ENCODE measurements around the gene CLDN9.
A peak's percentile ranks its signal among the peaks of the same experiment; 100 is the strongest.

Gene CLDN9

DNA sequence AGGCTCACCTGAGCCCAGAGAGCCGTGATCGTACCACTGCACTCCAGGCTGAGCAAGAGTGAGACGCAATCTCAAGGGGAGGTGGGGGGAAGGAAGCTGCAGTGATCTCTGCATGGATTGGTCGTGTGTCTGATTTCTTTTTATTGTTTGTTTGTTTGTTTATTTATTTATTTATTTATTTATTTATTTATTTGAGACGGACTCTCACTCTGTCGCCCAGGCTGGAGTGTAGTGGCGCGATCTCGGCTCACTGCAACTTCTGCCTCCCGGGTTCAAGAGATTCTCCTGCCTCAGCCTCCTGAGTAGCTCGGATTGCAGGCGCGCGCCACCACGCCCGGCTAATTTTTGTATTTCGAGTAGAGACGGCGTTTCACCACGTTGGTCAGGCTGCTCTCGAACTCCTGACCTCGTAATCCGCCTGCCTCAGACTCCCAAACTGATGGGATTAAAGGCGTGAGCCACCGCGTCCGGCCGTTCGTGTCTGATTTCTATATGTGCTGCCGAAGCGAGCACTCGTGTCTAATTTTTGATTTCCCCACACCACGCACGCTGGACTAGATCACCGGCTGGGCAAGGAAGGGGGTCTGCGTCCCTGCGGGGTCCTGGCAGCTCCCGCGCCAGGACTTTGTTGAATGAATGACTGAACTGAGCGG, 7.0 kb downstream of the CLDN9 start:
- DNase-seq (ENCODE audit: low spot score), result no peak

DNA sequence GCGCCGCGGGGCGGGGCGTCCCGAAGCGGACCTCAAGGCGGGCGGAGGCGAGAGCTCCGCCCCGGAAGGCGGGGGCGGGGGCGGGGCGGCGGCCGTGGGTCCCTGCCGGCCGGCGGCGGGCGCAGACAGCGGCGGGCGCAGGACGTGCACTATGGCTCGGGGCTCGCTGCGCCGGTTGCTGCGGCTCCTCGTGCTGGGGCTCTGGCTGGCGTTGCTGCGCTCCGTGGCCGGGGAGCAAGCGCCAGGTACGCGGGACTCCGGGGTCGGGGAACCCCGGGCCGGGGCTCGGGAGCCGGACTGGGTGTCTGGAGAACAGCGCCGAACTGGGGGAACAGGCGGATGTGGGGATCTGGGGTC, 7.5 kb downstream of the CLDN9 start, which contains the start of gene TNFRSF12A:
TSS of gene TNFRSF12A (plus strand) at position 122 of the 357 bp plus-strand sequence. CDS start at position 152, 30 bp downstream.
- DNase-seq (ENCODE audit: low spot score), result peak; percentile 89

GRCh38 chr16:3020604-3021448, 8.1 kb downstream of the CLDN9 start:
- peak; percentile 89 for DNase-seq (ENCODE audit: low spot score)

GRCh38 chr16:3021449-3022207, 8.9 kb downstream of the CLDN9 start:
- DNase-seq (ENCODE audit: low spot score), result peak; percentile 82

DNA sequence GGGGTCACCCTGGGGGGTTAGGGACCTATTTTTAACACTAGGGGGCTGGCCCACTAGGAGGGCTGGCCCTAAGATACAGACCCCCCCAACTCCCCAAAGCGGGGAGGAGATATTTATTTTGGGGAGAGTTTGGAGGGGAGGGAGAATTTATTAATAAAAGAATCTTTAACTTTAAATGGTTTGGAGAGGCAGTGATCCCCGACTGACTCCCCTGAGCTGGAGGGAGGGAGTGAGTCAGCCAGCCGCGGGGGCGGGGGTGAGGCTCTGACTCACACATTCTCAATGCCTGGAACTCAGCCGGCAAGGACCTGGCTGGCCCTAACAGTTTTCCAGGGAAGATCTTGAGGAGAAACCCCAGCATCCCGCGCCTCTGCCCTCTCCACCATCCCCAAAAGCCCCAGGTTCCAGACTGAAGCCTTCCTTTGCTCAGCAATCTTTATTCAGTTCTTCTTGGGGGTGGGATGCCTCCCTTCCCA, 9.5 kb downstream of the CLDN9 start:
- DNase-seq (ENCODE audit: low spot score), result peak; percentile 94

DNA sequence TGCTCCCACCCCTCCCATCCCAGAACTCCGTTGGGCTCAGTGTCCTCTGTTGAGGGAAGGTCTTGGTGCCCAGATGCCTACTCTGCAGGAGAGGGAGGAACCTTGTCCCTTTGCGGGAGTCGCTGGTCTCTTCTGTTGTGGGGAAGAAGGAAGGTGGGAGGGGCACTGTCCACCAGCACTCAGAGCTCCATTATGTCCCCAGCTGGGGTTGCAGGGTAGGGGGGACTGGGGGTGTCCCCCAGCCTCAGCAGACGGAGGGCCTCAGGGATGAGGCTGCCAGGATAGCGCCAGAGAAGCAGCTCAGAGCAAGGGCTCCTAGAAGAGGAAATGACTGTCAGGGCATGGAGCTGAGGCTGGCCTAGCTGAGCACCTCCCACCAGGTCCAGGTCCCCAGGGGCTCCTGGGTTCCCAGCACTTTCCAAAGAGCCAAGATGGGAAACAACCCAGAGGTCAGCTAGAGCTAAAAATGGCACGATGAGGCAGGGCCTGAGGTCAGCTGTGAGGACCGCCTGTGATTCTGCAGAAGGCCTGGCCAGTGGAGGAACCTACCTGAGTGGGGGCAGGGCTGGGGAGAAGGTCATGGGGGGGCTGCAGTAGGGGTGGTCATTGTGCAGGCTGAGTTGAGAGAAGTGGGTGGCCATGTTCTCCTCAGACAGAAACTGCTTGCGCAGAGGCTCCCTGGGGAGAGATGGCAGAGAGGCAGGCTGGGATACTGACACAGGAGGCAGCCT, 10.1 kb downstream of the CLDN9 start:
- no peak for DNase-seq (ENCODE audit: low spot score)

- peak; percentile 57 for DNase-seq (ENCODE audit: low spot score)
Observed at GRCh38 chr16:3023415-3023668, 10.6 kb downstream of the CLDN9 start.

DNA sequence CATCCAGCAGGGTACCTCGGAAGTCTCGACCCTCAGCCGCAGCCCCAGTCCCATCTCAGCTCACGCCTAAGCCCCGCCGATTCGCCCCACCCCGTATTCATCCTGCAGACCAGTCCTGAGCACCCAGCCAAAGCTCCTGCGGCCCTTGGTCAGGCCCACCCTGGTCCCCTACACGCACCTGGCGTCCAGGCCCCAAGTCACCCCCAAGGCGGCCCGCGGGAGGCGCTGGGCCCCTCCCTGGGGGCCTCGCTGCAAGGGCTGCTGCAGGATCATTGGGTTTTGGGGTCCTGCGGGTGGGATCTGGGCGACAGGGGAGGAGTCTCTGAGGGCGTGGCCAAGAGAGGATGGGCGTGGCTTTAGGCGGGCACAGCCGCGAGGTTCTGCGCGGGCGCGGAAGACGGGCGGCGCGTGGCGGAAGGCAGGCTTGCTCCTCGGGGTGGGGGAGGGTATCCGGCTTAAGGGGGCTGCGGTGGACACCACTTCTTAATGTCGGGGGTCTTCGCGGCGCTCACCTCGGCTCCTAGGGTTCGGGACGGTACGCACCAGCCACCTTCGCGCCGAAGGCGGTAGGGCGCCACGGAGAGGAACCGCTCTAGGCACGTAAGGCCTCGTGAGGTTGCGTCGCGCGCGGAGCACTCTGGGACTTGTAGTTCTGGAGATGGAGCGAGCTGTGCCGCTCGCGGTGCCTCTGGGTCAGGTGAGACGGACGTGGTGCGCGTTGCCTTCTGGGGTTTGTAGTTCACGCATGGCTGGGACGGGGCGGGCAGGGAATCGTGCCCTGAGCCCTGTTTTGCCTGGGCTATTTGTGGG, 11.2 kb downstream of the CLDN9 start, which contains the start of the genes HCFC1R1 and THOC6:
TSS of gene HCFC1R1 (minus strand) at position 274 of the 810 bp plus-strand sequence. CDS start at position 273, 1 bp downstream.
TSS of gene THOC6 (plus strand) at position 367 of the 810 bp plus-strand sequence. CDS start at position 659, 292 bp downstream.
- peak; percentile 98 for DNase-seq (ENCODE audit: low spot score)

DNA sequence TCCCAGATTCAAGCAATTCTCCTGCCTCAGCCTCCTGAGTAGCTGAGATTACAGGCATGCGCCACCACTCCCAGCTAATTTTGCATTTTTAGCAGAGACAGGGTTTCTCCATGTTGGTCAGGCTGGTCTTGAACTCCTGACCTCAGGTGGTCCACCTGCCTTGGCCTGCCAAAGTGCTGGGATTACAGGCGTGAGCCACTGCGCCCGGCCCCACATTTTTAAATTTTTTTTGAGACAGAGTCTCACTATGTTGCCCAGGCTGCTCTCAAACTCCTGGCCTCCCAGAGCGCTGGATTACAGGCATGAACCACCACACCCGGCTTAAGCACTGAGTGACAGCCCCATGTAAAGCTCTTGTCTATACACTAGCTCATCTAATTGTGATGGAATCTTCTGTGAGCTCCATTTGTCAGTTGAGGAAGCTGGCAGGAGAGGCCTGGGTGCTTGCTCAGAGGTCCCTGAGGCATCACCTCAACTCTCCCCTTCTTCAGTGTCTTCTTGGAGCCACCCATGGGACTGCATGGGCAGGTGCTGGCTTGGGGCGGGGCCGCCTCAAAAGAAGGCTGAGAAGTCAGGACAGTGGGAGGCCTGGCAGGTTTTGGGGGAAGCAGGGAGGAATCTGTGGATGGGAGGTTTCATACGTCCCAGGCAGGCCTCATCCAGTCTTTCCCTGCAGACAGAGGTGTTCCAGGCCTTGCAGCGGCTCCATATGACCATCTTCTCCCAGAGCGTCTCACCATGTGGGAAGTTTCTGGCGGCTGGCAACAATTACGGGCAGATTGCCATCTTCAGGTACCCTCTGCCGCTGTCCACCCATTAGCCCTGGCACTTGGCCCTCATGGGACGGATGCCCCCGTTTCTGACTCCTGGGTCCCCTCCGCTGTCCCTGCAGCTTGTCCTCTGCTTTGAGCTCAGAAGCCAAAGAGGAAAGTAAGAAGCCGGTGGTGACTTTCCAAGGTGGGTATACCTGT, 12.6 kb downstream of the CLDN9 start:
- no peak for DNase-seq (ENCODE audit: low spot score)

DNA sequence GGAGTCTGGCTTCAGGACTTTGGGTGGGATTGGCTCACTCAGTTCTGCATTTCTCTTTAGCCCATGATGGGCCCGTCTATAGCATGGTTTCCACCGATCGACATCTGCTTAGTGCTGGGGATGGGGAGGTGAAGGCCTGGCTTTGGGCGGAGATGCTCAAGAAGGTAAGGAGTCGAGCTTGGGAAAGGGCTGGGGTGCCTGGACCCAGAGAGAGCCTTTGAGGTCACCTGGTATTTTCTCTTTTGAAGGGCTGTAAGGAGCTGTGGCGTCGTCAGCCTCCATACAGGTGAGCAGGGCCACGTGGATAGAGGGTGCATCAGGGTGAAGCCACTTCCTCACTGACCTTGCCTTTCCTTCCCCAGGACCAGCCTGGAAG, 13.3 kb downstream of the CLDN9 start:
- no peak for DNase-seq (ENCODE audit: low spot score)

GRCh38 chr16:3026609-3027488, 14.1 kb downstream of the CLDN9 start:
- no peak for DNase-seq (ENCODE audit: low spot score)

DNA sequence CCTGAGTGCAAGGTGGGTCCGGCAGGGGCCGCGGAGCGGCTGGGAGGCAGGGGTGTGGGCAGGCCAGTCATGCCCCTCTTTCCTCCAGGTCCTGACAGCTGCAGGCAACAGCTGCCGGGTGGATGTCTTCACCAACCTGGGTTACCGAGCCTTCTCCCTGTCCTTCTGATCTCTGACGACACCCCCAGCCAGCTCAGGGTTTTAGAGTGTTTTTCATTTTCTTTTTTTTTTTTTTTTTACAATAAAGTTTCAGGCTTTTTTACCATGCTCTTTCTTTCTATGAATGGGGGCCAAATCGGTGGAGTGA, 14.7 kb downstream of the CLDN9 start:
- DNase-seq (ENCODE audit: low spot score), result no peak

DNA sequence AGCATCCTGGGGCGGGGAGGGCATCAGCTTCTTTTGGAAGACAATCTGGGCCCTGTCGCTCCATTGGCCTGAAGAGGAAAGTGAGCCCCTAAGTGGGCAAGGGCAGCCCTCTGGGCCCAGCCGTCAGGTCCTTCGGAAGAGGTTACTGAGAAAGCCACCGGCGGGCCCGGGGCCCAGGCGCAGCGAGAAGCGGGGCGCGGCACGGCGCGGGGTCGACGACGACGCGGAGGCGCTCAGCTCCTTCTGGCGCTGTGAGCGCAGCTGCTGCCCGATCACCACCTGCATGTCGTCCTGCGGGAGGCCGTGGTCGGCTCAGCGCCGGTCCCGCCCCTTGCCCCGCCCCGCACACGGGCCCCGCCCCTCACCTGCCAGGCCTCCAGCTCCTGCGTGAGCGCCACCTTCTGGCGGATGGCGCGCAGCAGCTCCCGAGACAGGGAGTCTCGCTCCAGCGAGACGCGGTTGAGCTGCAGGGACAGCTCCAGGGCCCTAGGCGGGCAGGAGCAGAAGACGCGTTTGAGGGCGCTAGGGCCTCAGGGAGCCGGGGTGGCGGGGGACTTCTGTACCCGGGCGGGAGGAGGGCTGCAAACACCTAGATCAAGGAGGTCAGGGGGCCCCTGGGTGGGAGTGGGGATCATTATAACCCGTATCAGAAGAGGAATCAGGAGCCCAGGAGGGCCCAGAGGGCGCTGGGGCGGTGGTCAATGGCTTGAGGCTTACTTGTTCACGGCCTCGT, 15.4 kb downstream of the CLDN9 start:
- DNase-seq (ENCODE audit: low spot score), result peak; percentile 79

- DNase-seq (ENCODE audit: low spot score), result no peak
Observed at GRCh38 chr16:3028716-3029319, 16.1 kb downstream of the CLDN9 start.

GRCh38 chr16:3029491-3030221, 16.9 kb downstream of the CLDN9 start:
- no peak for DNase-seq (ENCODE audit: low spot score)

GRCh38 chr16:3030222-3031212, 17.8 kb downstream of the CLDN9 start:
- no peak for DNase-seq (ENCODE audit: low spot score)
